B cell (primary cell): Measurements from ENCODE around the gene HTR4. TPM values are rescaled to one million over a fixed set of nuclear protein-coding genes. Genes with fewer than 3 reads are reported as not detected.
A peak's percentile ranks its signal among the peaks of the same experiment; 100 is the strongest.

Source experiments
- ATAC-seq: fragments of 200-7000 bp; cut with Tn5 transposase; one replicate; pipeline ENCODE4 v1.10.0; 2021; ENCODE audit warnings: low read depth, mild to moderate bottlenecking, moderate number of reproducible peaks, moderate library complexity
- CTCF ChIA-PET: fragments of 350-600 bp; sonication (Branson Sonifier 250); formaldehyde crosslinking; loops from one replicate; lab custom pipeline; 2021; ENCODE audit warnings: antibody characterized with exemption, inconsistent platforms; lab: Charles Lee
- POLR2A ChIA-PET: fragments of 350-600 bp; sonication (Branson Sonifier 250); formaldehyde crosslinking; loops from one replicate; lab custom pipeline; 2021; ENCODE audit warnings: antibody characterized with exemption; lab: Charles Lee
- DNase-seq: peaks from one replicate; pipeline ENCODE4 v3.0.0; 2013
- H2AFZ ChIP-seq: 2 replicates; pipeline ENCODE4 v1.6.1; 2012; ENCODE audit warnings: mild to moderate bottlenecking, low read depth, low read length; ENCODE audit not compliant: insufficient read depth, poor library complexity, severe bottlenecking
- H3K27ac ChIP-seq, 2 donors: 1 replicate in 1 of 2; 2 replicates in 1 of 2; pipeline ENCODE4 v1.5.1; 2012 to 2013; ENCODE audit warnings: low read length in 2 of 2, mild to moderate bottlenecking in 2 of 2, moderate library complexity in 1 of 2
- H3K27me3 ChIP-seq, 4 experiments: fragments of 200-600 bp in 1 of 4; sonication (generic) in 1 of 4; replicated peaks in 1 of 4; 1 replicate in 2 of 4; 2 replicates in 2 of 4; pipeline versions ENCODE4 v1.6.1 to v1.7.0; 2013 to 2016; ENCODE audit warnings: low read length in 3 of 4, mild to moderate bottlenecking in 2 of 4, mixed read lengths in 1 of 4, moderate library complexity in 1 of 4; ENCODE audit not compliant: insufficient read depth in 4 of 4, control insufficient read depth in 3 of 4; ENCODE audit errors: control extremely low read depth in 1 of 4
- H3K36me3 ChIP-seq, 2 experiments: replicated peaks in 1 of 2; 1 replicate in 1 of 2; 2 replicates in 1 of 2; pipeline versions ENCODE4 v1.6.1 to v1.7.1; 2013; ENCODE audit warnings: low read length in 1 of 2; ENCODE audit not compliant: insufficient read depth in 2 of 2, control insufficient read depth in 1 of 2; ENCODE audit errors: control extremely low read depth in 1 of 2, extremely low read depth in 1 of 2
- H3K4me1 ChIP-seq, 2 donors: fragments of 200-600 bp in 1 of 2; sonication (generic) in 1 of 2; 1 replicate in 1 of 2; 2 replicates in 1 of 2; pipeline versions ENCODE4 v1.5.1 to v1.6.1; 2013 to 2017; ENCODE audit warnings: low read length in 2 of 2; ENCODE audit not compliant: control insufficient read depth in 2 of 2, insufficient read depth in 2 of 2
- H3K4me2 ChIP-seq: replicated peaks from 2 replicates; pipeline ENCODE3; 2012; ENCODE audit warnings: mild to moderate bottlenecking, low read depth, low read length; ENCODE audit not compliant: poor library complexity, severe bottlenecking
- H3K4me3 ChIP-seq, 5 experiments: fragments of 200-600 bp in 1 of 5; sonication (generic) in 1 of 5; 1 replicate in 3 of 5; 2 replicates in 2 of 5; pipeline versions ENCODE4 v1.5.1 to v1.7.0; 2011 to 2016; ENCODE audit warnings: low read length in 4 of 5, mild to moderate bottlenecking in 4 of 5, low read depth in 2 of 5, control low read depth in 1 of 5, moderate library complexity in 1 of 5; ENCODE audit not compliant: insufficient read depth in 1 of 5; ENCODE audit errors: control extremely low read depth in 1 of 5, extremely low read depth in 1 of 5
- H3K79me2 ChIP-seq: fragments of 200-600 bp; sonication (generic); one replicate; pipeline ENCODE4 v1.6.0; 2016; ENCODE audit warnings: low read length; ENCODE audit not compliant: control insufficient read depth, insufficient read depth
- H3K9ac ChIP-seq: fragments of 200-600 bp; sonication (generic); 2 replicates; pipeline ENCODE4 v1.6.1; 2017; ENCODE audit warnings: mild to moderate bottlenecking, low read length, moderate library complexity
- H3K9me3 ChIP-seq, 3 donors: one replicate each; pipeline versions ENCODE4 v1.6.1 to v1.7.1; 2013; ENCODE audit warnings: low read length in 2 of 3; ENCODE audit not compliant: control insufficient read depth in 2 of 3, insufficient read depth in 1 of 3; ENCODE audit errors: control extremely low read depth in 1 of 3
- H4K20me1 ChIP-seq: 2 replicates; pipeline ENCODE4 v1.6.0; 2012; ENCODE audit warnings: mild to moderate bottlenecking, low read length; ENCODE audit not compliant: insufficient read depth, control insufficient read depth, poor library complexity, severe bottlenecking
- H3K27ac Mint-ChIP-seq: one replicate; pipeline ENCODE4 v1.8.0; 2021; ENCODE audit warnings: mixed read lengths
- H3K27me3 Mint-ChIP-seq: one replicate; pipeline ENCODE4 v1.8.0; 2021; ENCODE audit warnings: mixed read lengths
- H3K4me1 Mint-ChIP-seq: one replicate; pipeline ENCODE4 v1.8.0; 2021; ENCODE audit warnings: mixed read lengths
- H3K4me3 Mint-ChIP-seq: one replicate; pipeline ENCODE4 v1.8.0; 2021; ENCODE audit warnings: mixed read lengths
- H3K9me3 Mint-ChIP-seq: one replicate; pipeline ENCODE4 v1.8.0; 2022; ENCODE audit warnings: mixed read lengths; ENCODE audit not compliant: insufficient read depth
- EZH2 ChIP-seq: IDR thresholded peaks from 2 replicates; pipeline ENCODE4 v1.6.1; 2012; ENCODE audit warnings: borderline replicate concordance, low read depth, mild to moderate bottlenecking, moderate library complexity, low read length; ENCODE audit not compliant: insufficient read depth, poor library complexity, severe bottlenecking
- WGBS: methylation state at CpG from one replicate; pipeline ENCODE4 v1.1.5; 2013; ENCODE audit warnings: missing lambda C conversion rate; ENCODE audit not compliant: insufficient coverage; 5-methylcytosine and 5-hydroxymethylcytosine counted together
- intact Hi-C: fragments of 100-400 bp; cut with micrococcal nuclease; formaldehyde crosslinking; loops from one replicate; pipeline ENCODE4 v1.10.0; 2022
- polyA plus RNA-seq: library from polyadenylated mRNA; depleted of rRNA; stranded (reverse); fragments of >200 nt; gene quantifications from 2 replicates; pipeline ENCODE4 v1.2.3, GENCODE V29; 2012
- total RNA-seq, 2 donors: library from RNA; stranded (reverse); fragments of 120-200 nt in 1 of 2; gene quantifications; 1 replicate in 1 of 2; 2 replicates in 1 of 2; pipeline versions ENCODE4 v1.2.3 to v1.2.4, GENCODE V29; 2013 to 2022
- TF ChIP-seq, protein P1 (sequence below): fragments of 200-600 bp; IDR thresholded peaks from one replicate; pipeline ENCODE4 v1.8.0; 2022; ENCODE audit warnings: antibody characterized with exemption, mild to moderate bottlenecking

HTR4 gene
- total and polyA plus RNA-seq, 2 donors (not counting 1 experiment from before 2014, with no cell fraction given), result not detected

DNA sequence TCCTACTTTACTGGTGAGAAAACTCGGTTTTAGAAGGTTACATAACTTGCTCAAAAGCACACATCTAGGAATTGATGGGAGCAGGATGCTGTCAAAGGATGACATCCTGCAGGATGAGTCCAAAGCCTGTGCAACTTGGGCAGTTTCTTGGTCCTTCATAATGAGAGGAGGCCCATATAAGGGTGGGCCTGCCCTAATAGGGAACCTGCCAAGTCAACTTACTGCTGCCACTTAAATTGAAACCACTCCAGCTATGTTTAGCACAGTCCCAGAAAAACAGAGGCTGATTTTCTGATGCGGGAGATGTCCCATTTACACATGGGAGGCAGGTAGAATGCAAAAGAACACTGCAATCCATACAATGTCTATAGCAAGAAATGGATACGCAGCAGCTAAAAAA, 208.7 kb downstream of the HTR4 start:
- H3K4me3 Mint-ChIP-seq, result no peak overlapping the region
- Histone ChIP-seq H3K9me3 (no peaks in the 10 kb centered on the region), H3K79me2 (no peaks in the 10 kb centered on the region), H3K36me3 (peaks cover 0 to 15% of the 10 kb centered on the region in 2 experiments), H3K27me3 (no peaks in the 10 kb centered on the region), H3K27ac (no peak overlapping the region), H3K4me3 (no peak overlapping the region), H3K4me2 (no peak overlapping the region), H2AFZ (no peak overlapping the region), H4K20me1 (no peaks in the 10 kb centered on the region), H3K9ac (no peak overlapping the region), H3K4me1 (no peaks in the 10 kb centered on the region)
- no peak for TF ChIP-seq EZH2
- TF ChIP-seq, protein P1, sequence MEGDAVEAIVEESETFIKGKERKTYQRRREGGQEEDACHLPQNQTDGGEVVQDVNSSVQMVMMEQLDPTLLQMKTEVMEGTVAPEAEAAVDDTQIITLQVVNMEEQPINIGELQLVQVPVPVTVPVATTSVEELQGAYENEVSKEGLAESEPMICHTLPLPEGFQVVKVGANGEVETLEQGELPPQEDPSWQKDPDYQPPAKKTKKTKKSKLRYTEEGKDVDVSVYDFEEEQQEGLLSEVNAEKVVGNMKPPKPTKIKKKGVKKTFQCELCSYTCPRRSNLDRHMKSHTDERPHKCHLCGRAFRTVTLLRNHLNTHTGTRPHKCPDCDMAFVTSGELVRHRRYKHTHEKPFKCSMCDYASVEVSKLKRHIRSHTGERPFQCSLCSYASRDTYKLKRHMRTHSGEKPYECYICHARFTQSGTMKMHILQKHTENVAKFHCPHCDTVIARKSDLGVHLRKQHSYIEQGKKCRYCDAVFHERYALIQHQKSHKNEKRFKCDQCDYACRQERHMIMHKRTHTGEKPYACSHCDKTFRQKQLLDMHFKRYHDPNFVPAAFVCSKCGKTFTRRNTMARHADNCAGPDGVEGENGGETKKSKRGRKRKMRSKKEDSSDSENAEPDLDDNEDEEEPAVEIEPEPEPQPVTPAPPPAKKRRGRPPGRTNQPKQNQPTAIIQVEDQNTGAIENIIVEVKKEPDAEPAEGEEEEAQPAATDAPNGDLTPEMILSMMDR, result no peak
- DNase-seq (no peak), ATAC-seq (no peak)
- H3K4me1 Mint-ChIP-seq, result no peaks in the 10 kb centered on the region
- H3K9me3 Mint-ChIP-seq, result no peaks in the 10 kb centered on the region
- H3K27ac Mint-ChIP-seq, result no peak overlapping the region
- WGBS, result 100% methylated on average over 1 of the region's 3 CpGs
- no peaks in the 10 kb centered on the region for H3K27me3 Mint-ChIP-seq
- CTCF ChIA-PET, result interaction anchor here (0.8 to 2.7 kb wide), 6 partner anchors 8 to 669 kb away, joined by 3 to 24 read pairs (median 5); no protein-coding TSS in a partner anchor
- intact Hi-C loops, result loop anchor here (2.0 kb wide), 1 partner anchor 287 kb away; no protein-coding TSS in a partner anchor
- POLR2A ChIA-PET, result no interaction called here

DNA sequence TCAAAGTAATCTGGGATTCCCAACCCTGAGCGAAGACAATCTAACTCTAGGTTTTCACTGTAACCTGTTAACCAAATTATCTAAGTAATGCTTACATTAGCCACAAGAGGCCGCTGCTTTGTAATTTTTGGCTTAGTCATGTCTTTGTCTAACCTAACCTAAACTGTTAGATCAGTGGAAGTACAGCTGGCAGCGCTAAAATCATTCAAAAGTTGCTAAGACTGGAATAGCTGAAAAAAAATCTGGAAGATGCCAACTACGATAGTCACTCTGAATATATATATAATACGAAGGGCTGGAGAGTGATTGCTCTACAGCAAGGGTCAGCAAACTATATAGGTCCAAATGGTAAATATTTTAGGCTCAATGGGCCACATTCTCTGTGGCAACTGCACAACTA, 210.3 kb downstream of the HTR4 start:
- intact Hi-C loops, result loop anchor here (2.0 to 5.0 kb wide), 2 partner anchors 289 to 668 kb away; no protein-coding TSS in a partner anchor
- Histone ChIP-seq H2AFZ (no peak overlapping the region), H3K4me2 (no peak overlapping the region), H3K4me3 (no peak overlapping the region), H4K20me1 (no peaks in the 10 kb centered on the region), H3K9ac (no peak overlapping the region), H3K4me1 (no peaks in the 10 kb centered on the region), H3K9me3 (no peaks in the 10 kb centered on the region), H3K36me3 (peaks cover 0 to 24% of the 10 kb centered on the region in 2 experiments), H3K79me2 (no peaks in the 10 kb centered on the region), H3K27ac (no peak overlapping the region), H3K27me3 (no peaks in the 10 kb centered on the region)
- no peaks in the 10 kb centered on the region for H3K4me1 Mint-ChIP-seq
- H3K27me3 Mint-ChIP-seq, result no peaks in the 10 kb centered on the region
- DNase-seq (peak; percentile 57), ATAC-seq (peak; percentile 54)
- WGBS, result 100% methylated on average over 1 of the region's 5 CpGs
- POLR2A ChIA-PET, result no interaction called here
- CTCF ChIA-PET, result interaction anchor here (0.6 to 2.7 kb wide), 10 partner anchors 10 to 866 kb away, joined by 3 to 24 read pairs (median 4); no protein-coding TSS in a partner anchor
- no peaks in the 10 kb centered on the region for H3K9me3 Mint-ChIP-seq
- H3K4me3 Mint-ChIP-seq, result no peak overlapping the region
- TF ChIP-seq EZH2, result no peak
- TF ChIP-seq, protein P1, result peak; percentile 88
- no peak overlapping the region for H3K27ac Mint-ChIP-seq
